HG03139 (cell line): ENCODE measurements around the gene INSM1.

Source experiments
- ATAC-seq: cut with Tn5 transposase; IDR thresholded peaks from one replicate; pipeline ENCODE4 v1.9.1; 2021; ENCODE audit not compliant: unreplicated experiment

INSM1 gene

GRCh38 chr20:20417876-20418676 lies 50.2 kb downstream of the INSM1 start:
- ATAC-seq, result no peak
